ENCODE data around the gene ZXDC.

The ZXDC gene

DNA sequence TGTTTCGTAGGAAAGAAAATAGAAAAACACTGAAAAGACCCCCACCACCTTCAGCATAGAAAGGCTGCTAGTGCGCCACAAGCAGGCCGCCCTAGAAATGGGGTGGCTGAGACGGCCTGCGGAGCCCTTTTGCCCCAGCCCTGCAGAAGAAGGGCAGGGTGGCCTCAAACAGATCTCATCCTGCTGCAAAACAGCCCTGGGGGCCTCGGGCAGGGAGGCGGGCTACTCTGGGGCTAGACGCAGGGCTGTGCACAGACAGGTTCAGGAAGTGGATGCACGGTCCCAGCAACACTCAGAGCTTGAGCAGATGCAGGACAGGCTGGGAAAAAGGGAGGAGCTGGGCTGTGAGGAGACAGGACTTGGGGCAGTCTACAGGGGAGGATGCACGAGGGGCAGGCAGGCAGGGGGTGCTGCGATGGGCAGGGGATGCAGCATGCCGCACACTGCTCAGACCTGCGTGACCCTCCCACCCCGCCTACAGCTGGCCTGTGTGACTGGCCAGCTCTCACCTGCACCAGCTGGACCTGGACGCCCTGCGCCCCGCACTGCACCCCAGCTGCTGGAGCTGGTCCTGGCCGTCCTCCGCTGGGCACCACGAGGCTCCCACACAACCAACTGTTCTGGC is 34.3 kb downstream of the ZXDC start:
- TF ChIP-seq CTCF (IDR thresholded peaks at IDR 0.05; ENCODE audit: low read length, missing control alignments) = no peak
- DNase-seq (ENCODE audit: low read depth) = no peak
- H3K4me3 ChIP-seq (replicated peaks; ENCODE audit: low read depth, low read length) = no peak overlapping the region

GRCh38 chr3:126440709-126440995 is 35.0 kb downstream of the ZXDC start:
- TF ChIP-seq CTCF (IDR thresholded peaks at IDR 0.05; ENCODE audit: low read length, missing control alignments) = no peak
- no peak for DNase-seq (ENCODE audit: low read depth)
- no peak overlapping the region for H3K4me3 ChIP-seq (replicated peaks; ENCODE audit: low read depth, low read length)

- no peak for TF ChIP-seq CTCF (IDR thresholded peaks at IDR 0.05; ENCODE audit: low read length, missing control alignments)
- DNase-seq (ENCODE audit: low read depth) = no peak
- H3K4me3 ChIP-seq (replicated peaks; ENCODE audit: low read depth, low read length) = no peak overlapping the region
These were observed 35.6 kb downstream of the ZXDC start for GRCh38 chr3:126439968-126440708.

DNA sequence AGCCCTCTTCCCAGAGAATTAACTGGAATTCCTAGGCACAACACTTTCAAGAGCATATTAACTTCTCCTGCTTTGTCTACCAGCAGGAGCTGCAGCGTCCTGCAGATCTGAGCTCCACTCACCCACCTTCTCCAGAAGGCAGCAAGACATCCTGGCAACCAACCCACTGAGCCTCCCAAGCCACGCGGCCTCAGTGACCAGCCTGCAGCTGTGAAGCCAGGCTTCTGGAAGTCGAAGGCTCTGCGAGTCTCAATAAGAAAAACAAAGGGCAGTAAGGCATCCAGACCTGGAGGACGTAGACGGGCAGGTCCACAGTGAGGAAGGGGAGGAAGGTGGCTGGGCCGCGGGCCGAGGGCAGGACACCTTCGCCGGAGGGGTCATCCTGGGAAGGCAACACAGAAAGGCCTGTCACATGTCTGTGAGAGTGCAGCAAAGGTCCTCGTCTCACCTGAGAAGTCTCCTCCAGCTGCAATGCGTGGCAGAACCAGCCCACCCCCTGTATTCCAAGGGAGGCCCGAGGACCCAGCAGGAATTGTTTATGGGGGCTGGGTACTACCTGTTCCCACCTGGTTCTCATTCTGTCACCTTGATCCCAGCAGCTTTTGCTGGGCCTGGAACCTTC is 36.2 kb downstream of the ZXDC start:
- no peak for DNase-seq (ENCODE audit: low read depth)
- no peak overlapping the region for H3K4me3 ChIP-seq (replicated peaks; ENCODE audit: low read depth, low read length)
- TF ChIP-seq CTCF (IDR thresholded peaks at IDR 0.05; ENCODE audit: low read length, missing control alignments) = no peak

GRCh38 chr3:126438746-126439145 is 36.9 kb downstream of the ZXDC start:
- no peak overlapping the region for H3K4me3 ChIP-seq (replicated peaks; ENCODE audit: low read depth, low read length)
- no peak for DNase-seq (ENCODE audit: low read depth)
- TF ChIP-seq CTCF (IDR thresholded peaks at IDR 0.05; ENCODE audit: low read length, missing control alignments) = no peak

DNA sequence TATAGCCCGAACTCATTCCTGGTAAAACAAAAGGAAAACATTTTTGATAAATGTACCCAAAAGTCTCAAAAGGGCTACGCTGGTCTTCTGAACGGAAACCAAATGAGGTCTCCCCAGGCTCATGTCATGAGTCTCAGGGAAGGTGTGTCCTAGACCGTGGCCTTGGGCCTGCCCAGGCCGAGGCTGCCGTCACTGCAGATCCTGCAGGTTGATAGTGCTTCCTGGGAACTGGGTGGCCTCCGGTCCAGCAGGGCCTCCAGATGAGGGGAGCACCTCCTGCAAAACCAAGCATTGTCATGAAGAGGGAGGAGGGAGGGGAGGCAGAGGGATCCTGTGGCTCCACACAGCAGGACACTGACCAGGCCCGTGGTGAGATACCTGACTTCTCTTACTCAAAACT is 37.5 kb downstream of the ZXDC start:
- H3K4me3 ChIP-seq (replicated peaks; ENCODE audit: low read depth, low read length) = no peak overlapping the region
- TF ChIP-seq CTCF (IDR thresholded peaks at IDR 0.05; ENCODE audit: low read length, missing control alignments) = no peak
- no peak for DNase-seq (ENCODE audit: low read depth)

All from fibroblast of pulmonary artery (primary cell).